HG03469 (cell line): ENCODE measurements around the gene OR13C5.

Experiments used
- ATAC-seq: cut with Tn5 transposase; IDR thresholded peaks from one replicate; pipeline ENCODE4 v1.9.1; 2021; ENCODE audit warnings: mild to moderate bottlenecking, moderate library complexity, moderate number of reproducible peaks; ENCODE audit not compliant: unreplicated experiment

The OR13C5 gene

GRCh38 chr9:104553261-104553660 is 46.0 kb downstream of the OR13C5 start:
- no peak for ATAC-seq
